H1 (cell line): Measurements from ENCODE around the gene AOC1.

Source experiments
- BRCA1 ChIP-seq: IDR thresholded peaks from 2 replicates; pipeline ENCODE4 v1.6.1; 2012; ENCODE audit warnings: low read depth, low read length, improper control_type of control experiment
- CTCF ChIP-seq, 3 experiments: IDR thresholded peaks; 1 replicate in 2 of 3; 2 replicates in 1 of 3; pipeline versions ENCODE4 v1.5.1 to v1.6.1; 2011; ENCODE audit warnings: low read length in 3 of 3, mild to moderate bottlenecking in 3 of 3, inconsistent platforms in 2 of 3, low read depth in 1 of 3, moderate library complexity in 1 of 3; ENCODE audit not compliant: insufficient read depth in 1 of 3; ENCODE audit errors: control extremely low read depth in 1 of 3
- EZH2 ChIP-seq: fragments of 200-600 bp; sonication (generic); IDR thresholded peaks from 2 replicates; pipeline ENCODE4 v1.7.1; 2012; ENCODE audit warnings: low read depth, mild to moderate bottlenecking, moderate library complexity, low read length, inconsistent platforms; ENCODE audit not compliant: severe bottlenecking
- KDM4A ChIP-seq: IDR thresholded peaks from one replicate; pipeline ENCODE4 v1.7.1; 2012; ENCODE audit warnings: low read depth, mild to moderate bottlenecking, moderate library complexity, low read length, inconsistent platforms; ENCODE audit not compliant: severe bottlenecking
- POLR2AphosphoS5 ChIP-seq: IDR thresholded peaks from 2 replicates; pipeline ENCODE4 v1.6.1; 2011; ENCODE audit warnings: low read depth, low read length
- SP2 ChIP-seq: IDR thresholded peaks from 2 replicates; pipeline ENCODE4 v1.6.1; 2012; ENCODE audit warnings: mild to moderate bottlenecking, low read length, inconsistent platforms
- TAF1 ChIP-seq: IDR thresholded peaks from 2 replicates; pipeline ENCODE4 v1.6.1; 2011; ENCODE audit warnings: mild to moderate bottlenecking, low read depth, low read length

GRCh38 chr7:150845421-150845861 is 6.9 kb upstream of the AOC1 start:
- no peak for TF ChIP-seq KDM4A
- no peak for TF ChIP-seq EZH2
- no peak for TF ChIP-seq CTCF (IDR thresholded peaks at IDR 0.05; ENCODE audit: control extremely low read depth in 1 of 3, insufficient read depth in 1 of 3, low read depth in 1 of 3, low read length in 3 of 3)
- TF ChIP-seq POLR2AphosphoS5, result no peak
- no peak for TF ChIP-seq TAF1
- TF ChIP-seq BRCA1, result no peak
- TF ChIP-seq SP2, result no peak
